GM18858 (cell line): ENCODE measurements around the gene SLC5A1.

Experiments used
- ATAC-seq: cut with Tn5 transposase; IDR thresholded peaks from one replicate; pipeline ENCODE4 v1.9.1; 2021; ENCODE audit not compliant: unreplicated experiment

SLC5A1 gene

GRCh38 chr22:32042924-32043323 lies at the start of gene SLC5A1:
Gene SLC5A1, plus strand, starts transcription at chr22:32043261. Its CDS starts 21 bp downstream, at chr22:32043282.
- no peak for ATAC-seq

GRCh38 chr22:31995046-31995445 lies 48.0 kb upstream of the SLC5A1 start:
- no peak for ATAC-seq

- ATAC-seq, result no peak
Measured at GRCh38 chr22:31995807-31996206, 47.3 kb upstream of the SLC5A1 start.

GRCh38 chr22:31998784-31999385 lies 44.2 kb upstream of the SLC5A1 start:
- no peak for ATAC-seq

- ATAC-seq, result no peak
Measured at GRCh38 chr22:32000181-32000580, 42.9 kb upstream of the SLC5A1 start.

- ATAC-seq, result no peak
Measured at GRCh38 chr22:32005453-32005852, 37.6 kb upstream of the SLC5A1 start.

- no peak for ATAC-seq
Measured at GRCh38 chr22:32013200-32013599, 29.9 kb upstream of the SLC5A1 start.

- ATAC-seq, result no peak
Measured at GRCh38 chr22:32016081-32016480, 27.0 kb upstream of the SLC5A1 start.

GRCh38 chr22:32018056-32018455 lies 25.0 kb upstream of the SLC5A1 start:
- no peak for ATAC-seq

GRCh38 chr22:32020117-32020516 lies 22.9 kb upstream of the SLC5A1 start:
- ATAC-seq, result no peak

- no peak for ATAC-seq
Measured at GRCh38 chr22:32021716-32022115, 21.3 kb upstream of the SLC5A1 start.

GRCh38 chr22:32023251-32023827 lies 19.7 kb upstream of the SLC5A1 start:
- ATAC-seq, result no peak

- ATAC-seq, result no peak
Measured at GRCh38 chr22:32024796-32025195, 18.3 kb upstream of the SLC5A1 start.

- ATAC-seq, result no peak
Measured at GRCh38 chr22:32030518-32031247, 12.4 kb upstream of the SLC5A1 start.

GRCh38 chr22:32031466-32031865 lies 11.6 kb upstream of the SLC5A1 start:
- no peak for ATAC-seq

GRCh38 chr22:32034275-32034674 lies 8.8 kb upstream of the SLC5A1 start:
- no peak for ATAC-seq

- ATAC-seq, result no peak
Measured at GRCh38 chr22:32037236-32037635, 5.8 kb upstream of the SLC5A1 start.

- no peak for ATAC-seq
Measured at GRCh38 chr22:32040324-32040904, 2.6 kb upstream of the SLC5A1 start.

GRCh38 chr22:32043391-32043790 lies 330 bp downstream of the SLC5A1 start:
- ATAC-seq, result no peak

- ATAC-seq, result no peak
Measured at GRCh38 chr22:32044477-32044876, 1.4 kb downstream of the SLC5A1 start.

- ATAC-seq, result no peak
Measured at GRCh38 chr22:32044913-32045312, 1.9 kb downstream of the SLC5A1 start.

- ATAC-seq, result no peak
Measured at GRCh38 chr22:32048069-32048468, 5.0 kb downstream of the SLC5A1 start.
